T-helper 2 cell (primary cell): ENCODE data around the gene STK32A.
"Not testable (repeated sequence)": the region's sequence is repeated elsewhere in the genome, so short reads cannot be mapped to it uniquely, and the experiment has no call there.

Experiments
- DNase-seq, 5 experiments: peaks; one replicate each; pipeline versions ENCODE4 v3.0.0 to v3.0.0-alpha.2; 2012 to 2022
- total RNA-seq, 2 donors: gene quantifications; one replicate each; lab custom pipeline; 2026; lab: John Stamatoyannopoulos, UW

The STK32A gene
- total RNA-seq: 0 reads per million in 2 donors

GRCh38 chr5:147234825-147235635 lies at the start of gene STK32A:
STK32A (plus strand) TSS chr5:147235026; CDS start chr5:147239635, 4,609 bp downstream.
- no peak for DNase-seq

GRCh38 chr5:147187099-147187540 lies 47.7 kb upstream of the STK32A start:
- no peak for DNase-seq

- DNase-seq: peak in 2 of 5 experiments; percentile 16 to 62
Observed at GRCh38 chr5:147188200-147189108, 46.4 kb upstream of the STK32A start.

GRCh38 chr5:147189109-147189424 lies 45.8 kb upstream of the STK32A start:
- DNase-seq: no peak

GRCh38 chr5:147190331-147190730 lies 44.5 kb upstream of the STK32A start:
- peak in 1 of 5 experiments; percentile 6 for DNase-seq

- no peak for DNase-seq
Observed at GRCh38 chr5:147193123-147193522, 41.7 kb upstream of the STK32A start.

- no peak for DNase-seq
Observed at GRCh38 chr5:147200004-147200403, 34.8 kb upstream of the STK32A start.

GRCh38 chr5:147203213-147203612 lies 31.6 kb upstream of the STK32A start:
- no peak for DNase-seq

GRCh38 chr5:147204576-147204975 lies 30.2 kb upstream of the STK32A start:
- DNase-seq: no peak

- no peak for DNase-seq
Observed at GRCh38 chr5:147208134-147208533, 26.7 kb upstream of the STK32A start.

GRCh38 chr5:147216552-147217154 lies 18.2 kb upstream of the STK32A start:
- DNase-seq: peak in 1 of 5 experiments; percentile 65

- DNase-seq: no peak
Observed at GRCh38 chr5:147223343-147223742, 11.5 kb upstream of the STK32A start.

- DNase-seq: no peak
Observed at GRCh38 chr5:147223948-147224791, 10.7 kb upstream of the STK32A start.

- no peak for DNase-seq
Observed at GRCh38 chr5:147225938-147226337, 8.9 kb upstream of the STK32A start.

GRCh38 chr5:147226512-147226911 lies 8.3 kb upstream of the STK32A start:
- no peak for DNase-seq

GRCh38 chr5:147234239-147234824 lies 494 bp upstream of the STK32A start:
- DNase-seq: no peak

- no peak for DNase-seq
Observed at GRCh38 chr5:147240266-147240985, 5.6 kb downstream of the STK32A start.

GRCh38 chr5:147243238-147243637 lies 8.4 kb downstream of the STK32A start:
- DNase-seq: not testable (repeated sequence)

- no peak for DNase-seq
Observed at GRCh38 chr5:147245381-147246165, 10.7 kb downstream of the STK32A start.

GRCh38 chr5:147248561-147248960 lies 13.7 kb downstream of the STK32A start:
- no peak for DNase-seq
